Muscle of leg (tissue), 11 donors: Measurements from ENCODE around the gene CAPN10. TPM values are rescaled to one million over a fixed set of nuclear protein-coding genes. Genes with fewer than 3 reads are reported as not detected.

Experiments
- DNase-seq: peaks from one replicate; pipeline ENCODE4 v3.0.0; 2013
- H3K27ac ChIP-seq: one replicate; pipeline ENCODE4 v1.5.1; 2013; ENCODE audit warnings: mild to moderate bottlenecking, low read length, control low read depth
- H3K27me3 ChIP-seq: one replicate; pipeline ENCODE4 v1.6.1; 2013; ENCODE audit warnings: low read length; ENCODE audit not compliant: control insufficient read depth, insufficient read depth
- H3K36me3 ChIP-seq: one replicate; pipeline ENCODE4 v1.6.1; 2013; ENCODE audit warnings: low read length; ENCODE audit not compliant: control insufficient read depth, insufficient read depth
- H3K4me1 ChIP-seq: one replicate; pipeline ENCODE4 v1.6.1; 2013; ENCODE audit warnings: low read length; ENCODE audit not compliant: control insufficient read depth, insufficient read depth
- H3K4me3 ChIP-seq: one replicate; pipeline ENCODE4 v1.5.1; 2013; ENCODE audit warnings: low read length, control low read depth
- H3K9me3 ChIP-seq: replicated peaks from 2 replicates; pipeline ENCODE4 v1.6.1; 2013; ENCODE audit warnings: low read depth, low read length; ENCODE audit not compliant: control insufficient read depth
- WGBS: methylation state at CpG from one replicate; pipeline ENCODE4 v1.1.5; 2013; ENCODE audit warnings: missing lambda C conversion rate; ENCODE audit not compliant: insufficient coverage; 5-methylcytosine and 5-hydroxymethylcytosine counted together
- polyA plus RNA-seq, 8 donors: library from polyadenylated mRNA; unstranded; fragments of 120-200 nt; gene quantifications; one replicate each; pipeline versions ENCODE4 v1.2.1 to v1.2.3, GENCODE V29; 2013; ENCODE audit warnings: inconsistent platforms in 1 of 8, low replicate concordance in 1 of 8; ENCODE audit not compliant: insufficient read length in 8 of 8, insufficient read depth in 1 of 8
- total RNA-seq: library from RNA; stranded (reverse); fragments of 120-200 nt; gene quantifications from one replicate; pipeline ENCODE4 v1.2.4, GENCODE V29; 2013

The CAPN10 gene
- total and polyA plus RNA-seq, 9 donors: 14.2 to 23.6 (median 17.1) TPM

DNA sequence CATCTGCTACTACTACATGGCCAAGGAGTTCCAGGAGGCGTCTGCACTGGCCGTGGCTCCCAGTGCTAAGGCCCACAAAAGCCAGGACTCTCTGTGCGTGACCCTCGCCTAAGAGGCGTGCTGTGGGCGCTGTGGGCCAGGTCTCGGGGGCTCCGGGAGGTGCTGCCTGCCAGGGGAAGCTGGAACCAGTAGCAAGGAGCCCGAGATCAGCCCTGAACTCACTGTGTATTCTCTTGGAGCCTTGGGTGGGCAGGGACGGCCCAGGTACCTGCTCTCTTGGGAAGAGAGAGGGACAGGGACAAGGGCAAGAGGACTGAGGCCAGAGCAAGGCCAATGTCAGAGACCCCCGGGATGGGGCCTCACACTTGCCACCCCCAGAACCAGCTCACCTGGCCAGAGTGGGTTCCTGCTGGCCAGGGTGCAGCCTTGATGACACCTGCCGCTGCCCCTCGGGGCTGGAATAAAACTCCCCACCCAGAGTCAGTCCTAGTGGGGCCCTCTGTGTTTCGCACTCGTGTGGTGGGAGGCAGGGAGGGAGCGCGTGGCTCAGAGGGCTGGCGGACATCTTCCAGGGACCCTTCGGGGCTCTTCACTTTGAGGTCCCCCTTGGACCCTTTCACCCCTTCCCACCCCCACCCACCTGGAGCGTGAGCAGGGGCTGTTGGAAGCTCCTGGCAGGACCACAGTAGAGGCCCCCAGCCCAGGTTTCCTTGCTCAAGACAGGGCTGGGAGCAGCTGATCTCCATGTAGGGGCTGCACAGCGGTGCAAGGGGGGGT, 44.4 kb downstream of the CAPN10 start:
- Histone ChIP-seq H3K4me1 (peaks cover 7% of the 10 kb centered on the region), H3K4me3 (no peak overlapping the region), H3K27me3 (no peaks in the 10 kb centered on the region), H3K36me3 (no peaks in the 10 kb centered on the region), H3K9me3 (peaks cover 4% of the 10 kb centered on the region), H3K27ac (no peak overlapping the region)
- DNase-seq: no peak
- WGBS: 92% methylated on average over 12 of the region's 21 CpGs

DNA sequence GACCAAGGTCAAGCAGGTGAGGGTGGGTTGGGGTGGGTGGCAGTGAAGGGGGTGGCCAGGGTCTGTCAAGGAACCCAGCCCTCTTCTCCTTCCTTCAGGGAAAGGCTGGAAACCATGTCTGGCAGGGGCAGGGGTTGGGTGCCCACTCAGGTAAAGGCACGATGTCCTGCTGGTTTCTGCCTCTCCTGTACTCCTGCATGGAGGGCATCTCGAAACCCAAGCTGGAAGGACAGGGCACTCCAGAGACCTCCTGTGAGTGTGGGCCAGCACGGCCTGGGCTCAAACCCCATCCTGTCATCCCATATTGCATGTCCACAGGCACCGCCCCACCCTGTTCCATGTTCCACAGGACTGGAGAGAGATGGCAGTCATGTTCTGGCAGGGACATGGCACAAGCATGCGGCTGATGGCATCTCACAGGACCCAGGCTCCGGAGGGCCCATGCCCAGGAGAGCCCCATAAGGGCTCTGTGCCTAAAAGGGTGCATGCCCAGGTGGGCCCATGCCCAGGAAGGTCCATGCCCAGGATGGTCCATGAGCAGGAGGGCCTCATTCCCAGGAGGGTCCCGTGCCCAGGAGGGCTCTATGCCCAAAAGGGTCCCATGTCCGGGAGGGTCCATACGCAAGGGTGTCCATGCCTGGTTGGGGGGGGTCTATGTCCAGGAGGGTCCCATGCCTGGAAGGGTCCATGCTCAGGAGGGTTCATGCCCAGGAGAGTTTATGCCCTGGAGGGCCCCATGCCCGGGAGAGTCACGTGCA, 45.2 kb downstream of the CAPN10 start:
- H3K4me3 ChIP-seq: no peak overlapping the region
- H3K36me3 ChIP-seq: no peaks in the 10 kb centered on the region
- peaks cover 4% of the 10 kb centered on the region for H3K4me1 ChIP-seq
- H3K27me3 ChIP-seq: no peaks in the 10 kb centered on the region
- peaks cover 4% of the 10 kb centered on the region for H3K9me3 ChIP-seq
- DNase-seq: no peak
- WGBS: 87% methylated on average over 11 of the region's 11 CpGs
- H3K27ac ChIP-seq: no peak overlapping the region

DNA sequence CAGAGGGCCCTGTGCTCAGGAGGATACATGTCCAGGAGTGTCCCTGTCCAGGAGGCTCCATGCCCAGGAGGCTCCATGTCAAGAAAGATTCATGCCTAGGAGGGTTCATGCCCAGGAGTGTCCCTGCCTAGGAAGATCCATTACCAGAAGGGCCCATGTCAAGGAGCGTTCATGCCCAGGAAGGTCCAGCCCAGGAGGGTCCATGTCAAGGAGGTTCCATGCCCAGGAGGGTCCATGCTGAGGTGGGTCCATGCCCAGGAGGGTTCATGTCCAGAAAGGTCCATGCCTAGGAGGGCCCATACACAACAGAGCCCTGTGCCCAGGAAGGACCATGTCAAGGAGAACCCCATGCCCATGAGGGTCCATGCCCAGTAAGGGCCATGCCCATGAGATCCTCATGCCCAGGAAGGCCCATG, 45.8 kb downstream of the CAPN10 start:
- no peaks in the 10 kb centered on the region for H3K4me1 ChIP-seq
- no peak for DNase-seq
- H3K4me3 ChIP-seq: no peak overlapping the region
- no peak overlapping the region for H3K27ac ChIP-seq
- peaks cover 4% of the 10 kb centered on the region for H3K9me3 ChIP-seq
- H3K27me3 ChIP-seq: no peaks in the 10 kb centered on the region
- no peaks in the 10 kb centered on the region for H3K36me3 ChIP-seq
- 91% methylated on average over 1 of the region's 1 CpG for WGBS

DNA sequence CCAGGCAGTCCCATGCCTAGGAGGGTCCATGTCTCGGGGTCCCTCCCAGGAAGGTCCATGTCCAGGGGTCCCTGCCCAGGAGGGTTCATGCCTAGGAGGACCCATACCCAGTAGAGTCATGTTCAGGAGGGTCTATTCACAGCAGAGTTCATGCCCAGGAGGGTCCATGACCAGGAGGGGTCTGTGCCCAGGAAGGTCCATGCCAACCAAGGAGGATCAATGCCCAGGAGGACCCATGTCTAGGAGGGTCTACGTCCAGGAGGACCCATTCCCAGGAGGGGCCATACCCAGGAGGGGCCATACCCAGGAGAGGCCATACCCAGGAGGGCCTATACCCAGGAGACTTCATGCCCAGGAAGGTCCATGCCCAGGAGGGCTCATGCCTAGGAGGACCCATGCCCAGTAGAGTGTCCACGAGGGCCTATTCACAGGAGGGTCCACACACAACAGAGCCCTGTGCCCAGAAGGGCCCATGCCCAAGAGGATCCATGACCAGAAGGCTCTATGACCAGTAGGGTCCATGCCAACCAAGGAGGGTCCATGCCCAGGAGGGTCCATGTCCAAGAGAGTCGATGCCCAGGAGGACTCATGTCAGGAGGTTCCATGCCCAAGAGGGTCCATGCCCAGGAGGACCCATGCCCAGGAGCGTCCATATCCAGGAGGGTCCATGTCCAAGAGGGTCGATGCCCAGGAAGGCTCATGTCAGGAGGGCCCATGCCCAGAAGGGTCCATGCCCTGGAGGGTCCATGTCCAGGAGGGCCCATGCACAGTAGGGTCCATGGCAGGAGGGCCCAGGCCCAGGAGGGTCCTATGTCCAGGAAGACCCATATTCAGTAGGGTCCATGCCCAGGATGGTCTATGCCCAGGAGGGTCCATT, 48.8 kb downstream of the CAPN10 start:
- peaks cover 4% of the 10 kb centered on the region for H3K9me3 ChIP-seq
- H3K27me3 ChIP-seq: peaks cover 12% of the 10 kb centered on the region
- H3K36me3 ChIP-seq: no peaks in the 10 kb centered on the region
- WGBS: 76% methylated on average over 6 of the region's 6 CpGs
- H3K4me1 ChIP-seq: peaks cover 12% of the 10 kb centered on the region
- DNase-seq: no peak
- H3K27ac ChIP-seq: no peak overlapping the region
- no peak overlapping the region for H3K4me3 ChIP-seq

DNA sequence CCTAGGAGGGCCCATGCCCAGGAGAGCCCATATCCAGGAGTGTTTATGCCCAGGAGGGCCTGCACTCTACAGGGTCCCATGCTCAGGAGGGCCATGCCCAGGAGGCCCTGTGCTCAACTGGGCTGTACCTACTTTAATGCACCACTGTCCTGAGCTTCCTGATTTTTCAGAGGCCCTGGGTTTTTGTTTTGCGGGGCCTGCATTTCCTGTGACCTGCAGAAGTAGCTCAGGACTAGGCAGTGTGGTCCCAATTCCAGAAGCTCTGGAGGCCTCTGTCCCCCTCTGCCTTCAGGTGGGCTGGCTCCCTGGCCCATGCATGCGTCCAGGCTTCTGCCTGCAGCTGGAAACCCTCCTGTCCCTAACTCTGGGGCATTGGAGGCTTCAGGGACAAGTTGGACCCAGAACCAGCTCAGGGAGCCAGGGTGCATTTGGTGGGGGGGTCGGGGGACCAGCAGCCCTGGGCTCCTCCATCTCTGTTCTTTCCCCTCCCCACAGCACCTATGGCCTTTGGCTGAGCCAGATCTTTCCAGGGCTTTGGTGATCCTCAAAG, 49.5 kb downstream of the CAPN10 start:
- H3K9me3 ChIP-seq: peaks cover 4% of the 10 kb centered on the region
- no peak for DNase-seq
- 92% methylated on average over 2 of the region's 3 CpGs for WGBS
- H3K36me3 ChIP-seq: no peaks in the 10 kb centered on the region
- H3K27ac ChIP-seq: no peak overlapping the region
- peaks cover 12% of the 10 kb centered on the region for H3K27me3 ChIP-seq
- H3K4me3 ChIP-seq: no peak overlapping the region
- peaks cover 12% of the 10 kb centered on the region for H3K4me1 ChIP-seq

DNA sequence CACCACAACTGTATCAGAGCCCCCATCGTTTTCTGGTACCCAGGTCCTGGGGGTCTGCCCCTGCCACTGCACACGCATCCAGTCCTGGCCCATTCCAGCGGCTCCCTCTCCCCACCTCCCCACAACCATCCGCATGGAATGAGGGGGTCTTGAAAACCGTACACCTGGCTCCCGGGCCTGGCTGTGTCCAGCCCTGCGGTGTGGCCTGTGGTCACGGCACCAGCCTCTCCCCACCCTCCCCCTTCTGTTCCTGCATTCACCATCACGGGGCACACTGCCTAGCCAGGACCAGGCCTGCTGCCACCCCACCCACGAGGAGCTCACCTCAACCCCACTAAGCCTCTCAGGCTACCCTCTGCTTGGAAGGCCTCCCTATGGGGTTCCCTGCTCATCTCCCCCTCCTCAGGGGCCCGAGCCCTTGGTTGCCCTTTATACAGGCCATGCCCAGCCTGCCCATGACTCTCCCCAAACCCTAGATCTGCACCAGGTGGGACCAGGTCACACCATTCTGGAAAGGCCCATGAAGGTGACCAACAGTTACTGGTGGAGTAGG, 50.1 kb downstream of the CAPN10 start:
- Histone ChIP-seq H3K27me3 (peaks cover 12% of the 10 kb centered on the region), H3K27ac (no peak overlapping the region), H3K4me1 (peaks cover 12% of the 10 kb centered on the region), H3K9me3 (peaks cover 4% of the 10 kb centered on the region), H3K36me3 (no peaks in the 10 kb centered on the region), H3K4me3 (no peak overlapping the region)
- 82% methylated on average over 9 of the region's 11 CpGs for WGBS
- no peak for DNase-seq

DNA sequence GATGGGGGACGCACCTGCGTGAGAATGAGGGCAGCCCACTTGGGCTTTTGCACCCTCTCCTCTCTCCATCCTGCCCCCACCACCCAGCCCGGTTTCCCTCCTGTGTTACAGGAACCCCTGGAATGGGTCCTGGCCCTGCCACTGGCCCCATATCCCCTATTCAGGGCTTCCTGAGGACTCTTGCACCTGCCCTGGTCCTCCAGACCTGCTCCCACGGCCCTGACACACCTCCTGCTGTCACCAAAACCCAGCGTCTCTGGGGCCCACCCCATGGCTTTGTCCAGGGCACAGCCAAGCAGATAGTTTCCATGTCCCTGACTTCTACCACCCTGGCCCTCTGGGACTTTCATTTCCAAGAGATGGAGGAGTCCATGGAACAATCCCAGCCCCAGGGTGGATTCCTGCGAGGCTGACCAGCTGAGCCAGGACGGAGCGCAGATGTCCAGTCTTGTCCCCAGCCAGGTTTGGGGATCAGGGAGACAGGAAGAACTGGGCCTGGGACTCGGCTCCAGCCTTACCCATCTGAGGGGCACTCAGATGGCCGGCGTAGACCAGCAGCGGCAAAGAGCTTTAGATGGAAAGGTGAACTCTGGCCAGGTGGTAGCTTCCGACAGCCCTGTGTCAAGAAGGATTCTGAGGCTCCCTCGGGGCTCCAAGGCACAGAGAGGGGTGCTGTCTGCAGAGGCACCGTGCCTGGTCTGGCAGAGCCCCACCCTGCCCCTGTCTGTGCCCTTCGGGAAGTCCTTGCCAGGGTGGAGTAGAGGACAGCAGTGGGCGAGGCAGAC, 50.8 kb downstream of the CAPN10 start:
- Histone ChIP-seq H3K27ac (no peak overlapping the region), H3K27me3 (peaks cover 12% of the 10 kb centered on the region), H3K36me3 (no peaks in the 10 kb centered on the region), H3K4me1 (peaks cover 12% of the 10 kb centered on the region), H3K9me3 (peaks cover 4% of the 10 kb centered on the region), H3K4me3 (no peak overlapping the region)
- WGBS: 80% methylated on average over 16 of the region's 17 CpGs
- DNase-seq: no peak

DNA sequence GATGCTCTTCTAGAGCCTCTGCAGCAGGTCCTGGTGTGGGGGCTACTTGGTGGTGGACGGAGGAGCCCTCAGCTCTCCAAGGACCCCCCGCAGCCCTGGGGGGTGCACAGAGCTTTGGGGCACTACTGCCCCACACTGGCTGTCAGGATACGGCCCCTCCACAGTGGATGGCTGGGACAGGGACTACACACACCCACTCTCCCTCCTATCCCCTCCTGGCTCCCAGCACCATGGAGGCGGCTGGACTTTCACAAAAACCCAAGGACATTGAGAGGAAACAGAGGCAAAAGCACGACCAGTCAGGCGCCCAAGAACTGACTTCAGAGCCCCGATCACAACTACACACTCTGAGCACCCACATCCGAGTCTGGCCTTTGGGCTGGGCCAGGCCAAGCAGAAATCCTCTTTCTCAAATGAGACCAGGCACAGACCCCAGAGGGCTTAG, 51.4 kb downstream of the CAPN10 start:
- H3K4me1 ChIP-seq: peaks cover 12% of the 10 kb centered on the region
- H3K4me3 ChIP-seq: no peak overlapping the region
- DNase-seq: no peak
- no peaks in the 10 kb centered on the region for H3K36me3 ChIP-seq
- H3K9me3 ChIP-seq: peaks cover 4% of the 10 kb centered on the region
- WGBS: 75% methylated on average over 8 of the region's 8 CpGs
- peaks cover 12% of the 10 kb centered on the region for H3K27me3 ChIP-seq
- H3K27ac ChIP-seq: peak overlapping the region; percentile 78

DNA sequence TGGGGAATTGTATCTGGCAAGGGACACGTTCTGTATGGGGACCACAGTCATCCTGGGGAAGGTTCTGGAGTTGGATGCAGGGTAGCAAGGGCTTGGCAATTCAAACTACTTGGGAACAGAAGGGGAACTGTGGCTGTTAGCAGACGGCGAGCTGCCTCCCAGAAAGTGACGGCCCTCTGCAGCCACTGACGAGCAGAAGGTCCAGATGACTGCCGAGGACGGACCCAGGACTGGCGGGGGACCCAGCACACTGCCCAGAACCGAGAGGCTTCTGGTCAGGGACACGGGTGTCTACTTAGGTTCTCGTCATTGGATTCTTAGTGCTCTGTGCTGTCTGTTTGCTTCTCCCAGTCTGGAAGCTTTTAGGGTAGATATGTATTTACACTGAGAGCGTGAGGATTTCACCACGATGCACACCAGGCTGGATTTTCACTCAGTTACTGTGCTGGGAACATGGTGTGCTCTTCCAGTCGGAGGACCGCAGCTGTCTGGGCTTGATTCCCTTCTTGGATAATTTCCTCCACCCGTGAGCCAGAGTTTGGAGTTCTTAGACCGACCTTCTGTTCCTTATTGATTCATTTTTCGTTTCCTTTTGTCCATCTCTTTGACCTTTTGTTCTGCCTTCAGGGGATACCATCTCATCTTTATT, 52.1 kb downstream of the CAPN10 start:
- Histone ChIP-seq H3K27me3 (peaks cover 15% of the 10 kb centered on the region), H3K36me3 (no peaks in the 10 kb centered on the region), H3K27ac (peak overlapping the region; percentile 78), H3K4me3 (no peak overlapping the region), H3K4me1 (peaks cover 12% of the 10 kb centered on the region), H3K9me3 (peaks cover 4% of the 10 kb centered on the region)
- peak; percentile 95 for DNase-seq
- WGBS: 27% methylated on average over 17 of the region's 18 CpGs
